Stimulated activated CD4-positive, alpha-beta T cell treated with anti-CD3 and anti-CD28 coated beads, TNF-alpha, amount 100 ng/mL, for 4 hours (primary cell): ENCODE data around the gene SHROOM1.
"Not testable (repeated sequence)": the region's sequence is repeated elsewhere in the genome, so short reads cannot be mapped to it uniquely, and the experiment has no call there.

ENCODE experiments used
- DNase-seq, 3 experiments: peaks; one replicate each; pipeline ENCODE4 v3.0.0-alpha.2; 2020; ENCODE audit warnings: low read depth in 3 of 3

SHROOM1 gene

GRCh38 chr5:132807163-132807838 is 23.1 kb downstream of the SHROOM1 start:
- DNase-seq, result no peak

DNA sequence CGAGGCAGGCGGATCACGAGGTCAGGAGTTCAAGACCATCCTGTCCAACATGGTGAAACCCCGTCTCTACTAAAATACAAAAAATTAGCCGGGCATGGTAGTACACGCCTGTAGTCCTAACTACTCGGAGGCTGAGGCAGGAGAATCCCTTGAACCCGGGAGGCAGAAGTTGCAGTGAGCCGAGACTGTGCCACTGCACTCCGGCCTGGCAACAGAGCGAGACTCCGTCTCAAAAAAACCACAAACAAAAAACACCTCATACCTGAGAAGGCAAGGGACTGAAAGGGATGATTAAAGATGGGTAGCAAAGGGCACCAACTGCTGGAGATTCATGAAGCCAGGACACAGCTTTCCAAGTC is 23.7 kb downstream of the SHROOM1 start:
- not testable (repeated sequence) for DNase-seq

DNA sequence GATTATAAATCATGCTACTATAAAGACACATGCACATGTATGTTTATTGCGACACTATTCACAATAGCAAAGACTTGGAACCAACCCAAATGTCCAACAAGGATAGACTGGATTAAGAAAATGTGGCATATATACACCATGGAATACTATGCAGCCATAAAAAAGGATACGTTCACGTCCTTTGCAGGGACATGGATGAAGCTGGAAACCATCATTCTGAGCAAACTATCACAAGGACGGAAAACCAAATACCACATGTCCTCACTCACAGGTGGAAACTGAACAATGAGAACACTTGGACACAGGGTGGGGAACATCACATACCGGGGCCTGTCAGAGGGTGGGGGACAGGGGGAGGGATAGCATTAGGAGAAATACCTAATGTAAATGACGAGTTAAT is 24.6 kb downstream of the SHROOM1 start:
- DNase-seq, result not testable (repeated sequence)

DNA sequence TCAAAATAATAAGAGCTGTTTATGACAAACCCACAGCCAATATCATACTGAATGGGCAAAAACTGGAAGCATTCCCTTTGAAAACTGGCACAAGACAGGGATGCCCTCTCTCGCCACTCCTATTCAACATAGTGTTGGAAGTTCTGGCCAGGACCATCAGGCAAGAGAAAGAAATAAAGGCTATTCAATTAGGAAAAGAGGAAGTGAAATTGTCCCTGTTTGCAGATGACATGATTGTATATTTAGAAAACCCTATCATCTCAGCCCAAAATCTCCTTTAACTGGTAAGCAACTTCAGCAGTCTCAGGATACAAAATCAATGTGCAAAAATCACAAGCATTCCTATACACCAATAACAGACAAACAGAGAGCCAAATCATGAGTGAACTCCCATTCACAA is 26.2 kb downstream of the SHROOM1 start:
- not testable (repeated sequence) for DNase-seq

- not testable (repeated sequence) for DNase-seq
These were observed 27.8 kb downstream of the SHROOM1 start for GRCh38 chr5:132802685-132803066.

DNA sequence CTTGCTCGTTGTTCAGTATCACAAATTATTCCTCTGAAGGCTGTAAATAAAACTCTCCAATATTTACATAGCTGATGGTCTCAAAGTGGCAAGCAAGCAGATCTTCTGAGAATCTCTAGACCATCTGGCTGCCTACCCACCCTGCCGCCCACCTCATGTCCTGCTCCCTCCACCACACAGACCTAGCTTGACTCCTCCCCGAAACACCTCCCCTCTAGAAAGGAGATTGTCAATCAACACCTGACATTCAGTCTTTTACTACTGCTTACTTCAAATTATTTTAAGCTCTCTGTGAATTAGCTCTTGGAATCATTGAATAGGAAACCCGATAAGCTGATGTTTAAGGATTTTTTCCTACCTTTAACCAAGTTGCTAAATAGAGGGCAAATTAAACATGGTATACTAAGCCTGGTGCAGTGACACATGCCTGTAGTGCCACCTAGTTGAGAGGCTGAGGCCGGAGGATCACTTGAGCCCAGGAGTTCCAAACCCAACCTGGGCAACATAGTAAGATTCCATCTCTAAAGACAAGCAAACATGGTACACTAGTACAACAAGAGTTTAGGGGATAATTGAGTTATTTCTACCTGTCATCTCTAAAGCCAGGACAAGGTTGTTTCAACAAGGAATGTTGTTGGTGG is 28.3 kb downstream of the SHROOM1 start:
- no peak for DNase-seq

- no peak for DNase-seq
These were observed 29.9 kb downstream of the SHROOM1 start for GRCh38 chr5:132800545-132800944.

GRCh38 chr5:132799392-132799791 is 31.1 kb downstream of the SHROOM1 start:
- DNase-seq, result no peak

DNA sequence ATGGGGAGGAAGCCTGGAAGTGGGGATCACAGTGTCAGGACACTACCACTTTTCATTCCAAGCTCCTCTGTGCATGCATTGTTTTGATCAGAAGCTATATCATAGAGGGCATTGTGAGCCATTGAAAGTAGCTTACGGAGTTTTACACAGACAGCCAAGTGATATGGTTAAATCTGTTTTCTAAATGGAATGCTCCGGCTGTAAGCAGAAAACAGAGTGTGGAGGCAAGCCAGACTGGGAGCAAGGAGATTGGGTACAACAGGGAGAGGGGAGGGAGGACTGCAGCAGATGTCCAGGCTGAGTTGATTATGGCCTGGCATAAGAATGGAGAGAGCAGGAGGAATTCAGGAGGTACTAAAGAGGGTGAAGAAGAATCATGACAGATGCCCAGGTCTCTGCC is 32.8 kb downstream of the SHROOM1 start:
- no peak for DNase-seq

DNA sequence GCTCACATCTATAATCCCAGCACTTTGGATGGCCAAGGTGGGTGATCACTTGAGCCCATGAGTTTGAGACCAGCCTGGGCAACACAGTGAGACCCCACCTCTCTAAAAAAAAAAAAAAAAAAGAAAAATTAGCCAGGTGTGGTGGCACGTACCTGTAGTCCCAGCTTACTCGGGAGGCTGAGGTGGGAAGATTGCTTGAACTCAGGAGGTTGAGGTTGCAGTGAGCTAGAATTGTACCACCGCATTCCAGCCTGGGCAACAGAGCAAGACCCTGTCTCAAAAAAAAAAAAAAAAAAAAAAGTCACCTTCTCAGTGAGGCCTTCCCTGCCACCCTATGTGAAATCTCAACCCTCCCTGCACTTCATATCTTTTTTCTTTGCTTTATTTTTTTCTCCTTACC is 39.4 kb downstream of the SHROOM1 start:
- DNase-seq, result no peak

DNA sequence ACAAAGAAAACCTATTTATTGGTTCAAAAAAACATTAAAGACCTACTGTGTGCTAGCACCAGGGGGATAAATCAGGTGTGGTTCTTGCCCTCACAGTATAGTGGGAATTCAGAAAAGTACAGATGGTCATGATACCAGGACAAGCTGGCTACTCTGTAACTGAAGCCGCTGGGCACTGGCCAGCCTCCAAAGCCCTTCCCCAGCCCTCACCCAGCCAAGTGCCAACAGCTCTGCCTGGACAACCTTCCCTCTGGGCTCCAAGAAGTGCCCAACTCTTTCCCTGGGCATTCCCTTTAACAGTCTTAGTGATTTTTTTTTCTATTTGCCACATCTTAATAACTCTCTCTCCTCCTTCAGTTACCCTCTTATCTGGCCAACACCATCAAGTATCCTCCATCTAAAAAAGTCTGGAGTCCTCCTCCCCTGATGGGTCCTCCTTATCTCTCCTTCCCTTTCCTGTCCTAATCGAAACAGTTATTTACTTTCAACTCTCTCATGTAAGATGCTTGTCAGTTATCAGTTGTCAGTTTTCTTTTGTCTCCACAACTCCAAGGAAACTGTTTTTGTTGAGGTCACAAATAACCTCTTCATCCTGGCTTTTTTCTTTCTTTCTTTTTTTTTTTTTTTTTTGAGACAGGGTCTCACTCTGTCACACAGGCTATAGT is 40.1 kb downstream of the SHROOM1 start:
- DNase-seq, result no peak

DNA sequence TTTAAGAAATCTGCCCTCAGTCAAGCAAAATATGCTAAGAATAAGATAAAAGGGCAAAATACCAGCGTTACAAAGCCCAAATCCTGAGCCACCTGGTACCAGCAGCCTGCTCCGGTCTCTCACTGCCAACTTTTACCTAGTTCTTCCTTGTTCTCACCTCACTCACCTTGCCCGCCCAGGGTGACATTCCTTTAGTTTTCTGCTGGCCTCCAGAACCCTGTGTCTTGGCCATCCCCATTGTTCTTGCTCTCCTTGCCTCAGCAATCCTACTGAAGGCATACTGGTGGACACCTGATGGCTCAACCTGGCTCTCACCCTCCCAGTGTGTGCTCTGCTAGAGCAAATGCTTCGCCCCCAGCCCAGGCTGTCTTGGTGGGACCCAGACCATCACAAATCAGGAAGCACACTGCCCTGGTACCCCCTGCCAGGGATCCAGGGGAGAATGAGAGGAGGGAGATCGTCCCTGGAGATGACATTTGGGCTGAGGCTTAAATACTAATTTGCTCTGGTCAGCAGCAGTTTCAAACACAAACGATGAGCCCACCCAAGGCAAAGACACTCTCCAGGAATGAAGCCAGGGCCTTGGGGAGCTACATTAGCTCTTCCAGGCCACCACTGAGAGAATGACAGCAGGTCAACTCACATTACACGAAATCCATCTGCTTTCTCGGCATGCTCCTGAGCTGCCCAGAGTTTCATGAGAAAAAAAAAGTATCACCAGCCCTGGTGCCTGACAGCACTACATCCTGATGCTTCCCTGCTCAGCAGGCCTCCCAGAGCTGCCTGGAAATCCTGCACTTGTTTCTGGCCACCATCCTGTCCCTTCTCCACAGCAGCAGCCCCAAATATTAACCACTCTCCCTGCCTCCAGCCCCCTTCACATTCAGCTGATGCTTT is 41.2 kb downstream of the SHROOM1 start:
- DNase-seq, result no peak

DNA sequence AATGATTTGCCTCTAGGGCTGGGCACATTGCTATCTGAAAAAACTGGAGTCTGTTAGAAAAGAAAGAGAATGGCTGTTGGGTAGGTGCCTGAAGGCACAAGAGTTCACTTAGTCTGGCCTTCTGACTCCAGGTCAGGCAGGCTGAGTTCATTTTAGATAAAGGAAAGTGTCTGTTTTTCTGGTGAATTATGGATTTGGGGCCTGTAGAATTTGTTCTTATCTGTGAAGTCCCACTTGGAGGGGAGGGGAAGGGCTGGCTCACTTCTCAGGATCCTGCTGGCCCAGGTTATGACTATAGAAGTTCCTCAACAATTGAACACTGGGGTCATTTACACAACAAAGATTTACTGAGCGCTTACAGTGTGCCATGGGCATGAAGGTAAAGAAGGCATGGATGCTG is 41.9 kb downstream of the SHROOM1 start:
- DNase-seq, result no peak

DNA sequence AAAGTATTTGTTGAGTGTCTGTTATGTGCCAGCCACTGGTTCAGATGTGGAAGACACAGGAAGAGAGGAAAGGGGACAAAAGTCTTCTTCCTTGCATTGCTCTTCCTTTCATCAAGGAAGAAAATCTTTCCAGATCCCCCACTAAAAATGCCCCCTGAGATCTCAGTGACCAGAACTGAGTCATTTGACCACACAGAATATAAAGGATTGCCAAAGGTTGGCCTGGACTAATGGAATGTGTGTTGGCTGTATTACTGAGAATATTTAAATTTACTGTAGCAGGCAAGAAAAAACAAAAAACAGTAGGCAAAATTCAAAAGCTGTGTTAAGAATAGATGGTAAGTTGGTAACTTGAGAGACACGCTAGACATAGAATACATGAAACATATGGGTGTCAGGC is 43.4 kb downstream of the SHROOM1 start:
- DNase-seq, result no peak

DNA sequence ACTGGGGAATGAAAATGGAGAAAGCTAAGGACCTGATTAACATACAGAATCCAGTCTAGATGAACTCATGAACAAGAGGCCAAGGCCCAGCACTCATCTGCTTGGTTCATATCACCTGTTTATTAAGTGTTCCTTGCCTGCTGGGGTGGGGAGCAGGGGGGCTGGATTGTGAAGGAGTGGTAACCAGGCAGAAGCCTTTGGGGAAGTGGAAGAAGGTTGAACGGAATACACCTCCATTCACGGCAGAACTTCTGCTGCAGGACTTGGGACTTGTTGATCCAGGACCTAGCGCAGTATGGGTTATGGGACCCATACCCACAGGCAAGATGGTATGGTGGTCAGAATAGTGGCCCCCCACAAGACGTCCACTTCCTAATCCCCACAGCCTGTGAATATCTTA is 44.6 kb downstream of the SHROOM1 start:
- DNase-seq, result no peak

- no peak for DNase-seq
These were observed 45.1 kb downstream of the SHROOM1 start for GRCh38 chr5:132785365-132785764.

DNA sequence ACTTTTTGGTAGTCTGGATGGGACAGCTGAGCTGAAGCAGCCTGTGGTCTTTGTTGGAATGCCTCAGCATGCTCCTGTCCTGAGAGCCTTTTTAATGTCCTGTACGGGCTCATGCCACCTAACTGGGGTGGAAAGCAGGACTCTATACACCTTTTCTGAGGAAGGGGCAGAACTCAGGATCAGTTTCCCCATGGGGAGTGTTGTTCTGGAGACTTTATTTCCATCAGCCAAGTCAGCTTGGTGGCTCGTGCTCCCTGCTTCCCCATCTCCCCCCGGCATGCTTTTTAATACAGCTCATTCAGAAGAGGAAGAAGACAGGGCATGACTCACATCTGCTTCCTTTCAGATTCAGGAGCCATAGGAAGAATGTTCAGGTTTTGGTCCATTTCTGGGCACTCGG is 48.3 kb downstream of the SHROOM1 start:
- no peak for DNase-seq

- no peak for DNase-seq
These were observed 49.4 kb downstream of the SHROOM1 start for GRCh38 chr5:132781029-132781428.

DNA sequence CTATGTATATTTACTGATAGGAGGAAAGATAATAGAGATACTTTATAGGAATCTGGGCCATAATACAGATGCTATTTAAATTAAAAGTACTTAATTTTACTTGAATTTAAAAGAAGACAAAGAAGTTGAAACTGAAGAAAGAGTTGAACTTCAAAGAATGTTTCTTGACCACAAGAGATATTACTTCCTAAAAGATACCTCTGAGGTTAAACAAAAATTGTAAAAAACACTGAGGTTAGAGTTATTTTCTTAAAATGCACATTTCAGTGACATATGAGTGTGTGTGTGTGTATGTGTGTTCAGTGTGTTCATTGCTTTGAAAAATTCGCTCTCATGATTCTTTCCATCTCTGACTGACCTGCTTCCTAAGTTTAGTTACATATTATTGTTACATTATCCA is 49.9 kb downstream of the SHROOM1 start:
- DNase-seq, result no peak

- DNase-seq, result no peak
These were observed 50.5 kb downstream of the SHROOM1 start for GRCh38 chr5:132779961-132780360.

GRCh38 chr5:132778856-132779255 is 51.6 kb downstream of the SHROOM1 start:
- no peak for DNase-seq

- DNase-seq, result no peak
These were observed 52.3 kb downstream of the SHROOM1 start for GRCh38 chr5:132778129-132778528.
